H9 (cell line): ENCODE data around the gene RNF39. TPM values are rescaled to one million over a fixed set of nuclear protein-coding genes. Genes with fewer than 3 reads are reported as not detected.

Experiments
- DNase-seq: peaks from one replicate; pipeline ENCODE4 v3.0.0-alpha.2; 2017
- H2AFZ ChIP-seq: one replicate; pipeline ENCODE4 v1.6.1; 2013; ENCODE audit warnings: mild to moderate bottlenecking, low read length, control low read depth, moderate library complexity
- H2AK5ac ChIP-seq: 2 replicates; pipeline ENCODE4 v1.6.1; 2013; ENCODE audit warnings: low read length, control low read depth, mixed read lengths; ENCODE audit not compliant: insufficient read length
- H2BK120ac ChIP-seq: one replicate; pipeline ENCODE4 v1.6.1; 2013; ENCODE audit warnings: low read depth, mild to moderate bottlenecking, low read length, control low read depth, inconsistent platforms; ENCODE audit not compliant: poor library complexity, severe bottlenecking
- H2BK12ac ChIP-seq: 2 replicates; pipeline ENCODE4 v1.6.1; 2013; ENCODE audit warnings: low read length, control low read depth, mixed read lengths, low read depth; ENCODE audit not compliant: insufficient read length
- H2BK15ac ChIP-seq: 2 replicates; pipeline ENCODE4 v1.6.1; 2013; ENCODE audit warnings: low read depth, low read length, control low read depth
- H2BK20ac ChIP-seq: one replicate; pipeline ENCODE4 v1.6.1; 2013; ENCODE audit warnings: low read depth, mild to moderate bottlenecking, low read length, control low read depth, inconsistent platforms; ENCODE audit not compliant: poor library complexity, severe bottlenecking
- H2BK5ac ChIP-seq: 2 replicates; pipeline ENCODE4 v1.6.1; 2013; ENCODE audit warnings: low read length, control low read depth, mixed read lengths; ENCODE audit not compliant: insufficient read length
- H3K14ac ChIP-seq: 2 replicates; pipeline ENCODE4 v1.6.1; 2013; ENCODE audit warnings: low read length, control low read depth; ENCODE audit not compliant: insufficient read depth
- H3K18ac ChIP-seq: 2 replicates; pipeline ENCODE4 v1.6.1; 2013; ENCODE audit warnings: low read depth, mild to moderate bottlenecking, mixed read lengths, low read length, control low read depth; ENCODE audit not compliant: insufficient read length
- H3K23ac ChIP-seq: 2 replicates; pipeline ENCODE4 v1.6.1; 2013; ENCODE audit warnings: low read length, control low read depth, mixed read lengths, low read depth; ENCODE audit not compliant: insufficient read length
- H3K23me2 ChIP-seq: 2 replicates; pipeline ENCODE4 v1.6.1; 2013; ENCODE audit warnings: low read depth, mild to moderate bottlenecking, mixed read lengths, low read length, control low read depth; ENCODE audit not compliant: insufficient read length, poor library complexity, severe bottlenecking
- H3K27ac ChIP-seq: 2 replicates; pipeline ENCODE4 v1.5.1; 2013; ENCODE audit warnings: low read length, control low read depth, mixed read lengths, low read depth; ENCODE audit not compliant: insufficient read length
- H3K27me3 ChIP-seq: 2 replicates; pipeline ENCODE4 v1.6.1; 2013; ENCODE audit warnings: low read length, control low read depth, inconsistent platforms; ENCODE audit not compliant: insufficient read depth
- H3K4ac ChIP-seq: 2 replicates; pipeline ENCODE4 v1.6.1; 2013; ENCODE audit warnings: low read depth, mild to moderate bottlenecking, control low read depth, inconsistent platforms, low read length, moderate library complexity
- H3K4me1 ChIP-seq: 2 replicates; pipeline ENCODE4 v1.6.1; 2013; ENCODE audit warnings: low read length, control low read depth, inconsistent platforms; ENCODE audit not compliant: insufficient read depth
- H3K4me2 ChIP-seq: 2 replicates; pipeline ENCODE4 v1.6.1; 2013; ENCODE audit warnings: low read length, control low read depth, mixed read lengths; ENCODE audit not compliant: insufficient read length, insufficient read depth
- H3K56ac ChIP-seq: 2 replicates; pipeline ENCODE4 v1.6.1; 2013; ENCODE audit warnings: low read depth, mild to moderate bottlenecking, mixed read lengths, low read length, control low read depth; ENCODE audit not compliant: insufficient read length
- H3K79me1 ChIP-seq: 2 replicates; pipeline ENCODE4 v1.6.1; 2013; ENCODE audit warnings: low read depth, mild to moderate bottlenecking, moderate library complexity, low read length, control low read depth, inconsistent platforms; ENCODE audit not compliant: insufficient read depth, poor library complexity, severe bottlenecking
- H3K79me2 ChIP-seq: 2 replicates; pipeline ENCODE4 v1.6.1; 2013; ENCODE audit warnings: low read length, control low read depth, inconsistent platforms; ENCODE audit not compliant: insufficient read depth
- H3K9ac ChIP-seq: 2 replicates; pipeline ENCODE4 v1.6.1; 2013; ENCODE audit warnings: low read length, control low read depth, mixed read lengths; ENCODE audit not compliant: insufficient read length; ENCODE audit errors: extremely low read depth
- H3K9me3 ChIP-seq: one replicate; pipeline ENCODE4 v1.6.1; 2013; ENCODE audit warnings: low read depth, low read length, inconsistent platforms; ENCODE audit not compliant: control insufficient read depth
- H3T11ph ChIP-seq: one replicate; pipeline ENCODE4 v1.6.1; 2013; ENCODE audit warnings: mild to moderate bottlenecking, low read length, control low read depth, inconsistent platforms
- H4K20me1 ChIP-seq: one replicate; pipeline ENCODE4 v1.6.1; 2013; ENCODE audit not compliant: control insufficient read depth, insufficient read length, insufficient read depth
- H4K5ac ChIP-seq: 2 replicates; pipeline ENCODE4 v1.6.1; 2013; ENCODE audit warnings: low read depth, mild to moderate bottlenecking, mixed read lengths, low read length, control low read depth; ENCODE audit not compliant: insufficient read length
- H4K8ac ChIP-seq: replicated peaks from 2 replicates; pipeline ENCODE4 v1.6.1; 2013; ENCODE audit warnings: low read length, control low read depth, mixed read lengths, low read depth; ENCODE audit not compliant: insufficient read length
- H4K91ac ChIP-seq: 2 replicates; pipeline ENCODE4 v1.6.1; 2013; ENCODE audit warnings: low read depth, mild to moderate bottlenecking, moderate library complexity, mixed read lengths, low read length, control low read depth; ENCODE audit not compliant: insufficient read length
- H3K27ac Mint-ChIP-seq, 3 experiments: 2 replicates in 2 of 3; 3 replicates in 1 of 3; pipeline ENCODE4 v1.8.0; 2020 to 2021; ENCODE audit warnings: mixed read lengths in 3 of 3, mild to moderate bottlenecking in 1 of 3, moderate library complexity in 1 of 3
- H3K27me3 Mint-ChIP-seq: 2 replicates; pipeline ENCODE4 v1.8.0; 2021; ENCODE audit warnings: low read depth, mild to moderate bottlenecking, moderate library complexity, mixed read lengths
- H3K36me3 Mint-ChIP-seq, 3 experiments: 2 replicates in 2 of 3; 3 replicates in 1 of 3; pipeline ENCODE4 v1.8.0; 2020 to 2021; ENCODE audit warnings: low read depth in 3 of 3, mixed read lengths in 3 of 3; ENCODE audit not compliant: insufficient read depth in 1 of 3
- H3K4me1 Mint-ChIP-seq, 2 experiments: 2 replicates each; pipeline ENCODE4 v1.8.0; 2020; ENCODE audit warnings: mixed read lengths in 2 of 2
- H3K4me3 Mint-ChIP-seq, 2 experiments: 2 replicates in 1 of 2; 3 replicates in 1 of 2; pipeline ENCODE4 v1.8.0; 2020 to 2021; ENCODE audit warnings: mild to moderate bottlenecking in 2 of 2, mixed read lengths in 2 of 2, moderate library complexity in 1 of 2
- H3K9me3 Mint-ChIP-seq, 2 experiments: 2 replicates in 1 of 2; 3 replicates in 1 of 2; pipeline ENCODE4 v1.8.0; 2020; ENCODE audit warnings: mild to moderate bottlenecking in 2 of 2, mixed read lengths in 2 of 2, moderate library complexity in 1 of 2
- CTCF ChIP-seq: fragments of 200-600 bp; sonication (generic); conservative IDR thresholded peaks from 3 replicates; pipeline ENCODE4 v1.8.0; 2021; ENCODE audit warnings: antibody characterized with exemption, mild to moderate bottlenecking
- whole genome bisulfite sequencing: extraction: QIAGEN DNeasy Blood & Tissue Kit; methylation state at CpG from one replicate; pipeline ENCODE4 v1.1.7; 2013; ENCODE audit warnings: missing lambda C conversion rate, low lambda C conversion rate, mixed read lengths; ENCODE audit not compliant: insufficient read length; ENCODE audit errors: extremely low coverage; 5-methylcytosine and 5-hydroxymethylcytosine counted together
- total RNA-seq: library from RNA; stranded (reverse); gene quantifications from 2 replicates; pipeline ENCODE4 v1.2.1, GENCODE V29; 2021

Gene RNF39
- total RNA-seq, 1 experiment from 2014 or later: 0.26 TPM

- no peak overlapping the region for H3T11ph ChIP-seq
- no peak overlapping the region for H2BK120ac ChIP-seq
- H4K20me1 ChIP-seq: no peaks in the 10 kb centered on the region
- H3K27ac ChIP-seq: no peak overlapping the region
- no peaks in the 10 kb centered on the region for H3K9me3 Mint-ChIP-seq
- peaks cover 81% of the 10 kb centered on the region for H3K27me3 Mint-ChIP-seq
- H3K18ac ChIP-seq: no peak overlapping the region
- no peaks in the 10 kb centered on the region; the same call in 1 of the 2 replicates for H3K27me3 ChIP-seq
- H2AK5ac ChIP-seq: no peak overlapping the region
- H3K56ac ChIP-seq: no peak overlapping the region
- no peak overlapping the region for H2BK5ac ChIP-seq
- no peak overlapping the region for H2BK12ac ChIP-seq
- DNase-seq: no peak
- no peaks in the 10 kb centered on the region for H3K4me1 ChIP-seq
- H4K91ac ChIP-seq: no peak overlapping the region
- no peak overlapping the region for H3K4me2 ChIP-seq
- no peak overlapping the region for H3K4ac ChIP-seq
- no peak overlapping the region for H3K9ac ChIP-seq
- no CpG with 5 or more reads among the region's 27 CpGs for WGBS
- H3K79me1 ChIP-seq: no peaks in the 10 kb centered on the region
- no peaks in the 10 kb centered on the region for H3K36me3 Mint-ChIP-seq
- no peak overlapping the region for H2AFZ ChIP-seq
- H3K27ac Mint-ChIP-seq: no peak overlapping the region
- no peak overlapping the region for H3K23ac ChIP-seq
- H2BK15ac ChIP-seq: no peak overlapping the region
- no peak overlapping the region for H4K5ac ChIP-seq
- no peak overlapping the region for H2BK20ac ChIP-seq
- no peaks in the 10 kb centered on the region for H3K4me1 Mint-ChIP-seq
- H4K8ac ChIP-seq: no peak overlapping the region
- no peak overlapping the region for H3K4me3 Mint-ChIP-seq
- no peak overlapping the region for H3K14ac ChIP-seq
- no peaks in the 10 kb centered on the region for H3K23me2 ChIP-seq
- no peak for TF ChIP-seq CTCF
- 0 out of 2 replicates have a peak, but pooled peaks cover 2% of the 10 kb centered on the region for H3K79me2 ChIP-seq
- H3K9me3 ChIP-seq: no peaks in the 10 kb centered on the region
Measured at GRCh38 chr6:30111266-30111856, 35.8 kb upstream of the RNF39 start.
